Mucosa of stomach (tissue), 1 donor: Measurements from ENCODE around the gene ARCN1.

ENCODE experiments used
- H3K27me3 ChIP-seq: one replicate; pipeline ENCODE4 v1.7.0; 2013; ENCODE audit warnings: mild to moderate bottlenecking, low read length; ENCODE audit not compliant: control insufficient read depth, insufficient read depth
- H3K36me3 ChIP-seq: one replicate; pipeline ENCODE4 v1.7.0; 2013; ENCODE audit warnings: low read length; ENCODE audit not compliant: control insufficient read depth, insufficient read depth
- H3K4me1 ChIP-seq: one replicate; pipeline ENCODE4 v1.7.0; 2013; ENCODE audit warnings: mild to moderate bottlenecking, low read length; ENCODE audit not compliant: control insufficient read depth, insufficient read depth
- H3K4me3 ChIP-seq: one replicate; pipeline ENCODE4 v1.7.0; 2013; ENCODE audit warnings: low read length
- H3K9ac ChIP-seq: one replicate; pipeline ENCODE4 v1.7.0; 2013; ENCODE audit warnings: mild to moderate bottlenecking, low read length, moderate library complexity
- H3K9me3 ChIP-seq: one replicate; pipeline ENCODE4 v1.7.0; 2013; ENCODE audit warnings: mild to moderate bottlenecking, low read length, moderate library complexity; ENCODE audit not compliant: control insufficient read depth
- donor health status: Pancreatic carcinoma.

The ARCN1 gene

GRCh38 chr11:118629761-118630661 lies 57.8 kb downstream of the ARCN1 start:
- peaks cover 54% of the 10 kb centered on the region for H3K4me1 ChIP-seq
- peaks cover 11% of the 10 kb centered on the region for H3K36me3 ChIP-seq
- H3K9me3 ChIP-seq, result no peaks in the 10 kb centered on the region
- H3K9ac ChIP-seq, result peak overlapping the region; percentile 59
- no peaks in the 10 kb centered on the region for H3K27me3 ChIP-seq
- peak overlapping the region; percentile 23 for H3K4me3 ChIP-seq

- H3K27me3 ChIP-seq, result no peaks in the 10 kb centered on the region
- no peaks in the 10 kb centered on the region for H3K9me3 ChIP-seq
- H3K4me1 ChIP-seq, result peaks cover 54% of the 10 kb centered on the region
- H3K9ac ChIP-seq, result no peak overlapping the region
- no peak overlapping the region for H3K4me3 ChIP-seq
- peaks cover 11% of the 10 kb centered on the region for H3K36me3 ChIP-seq
These were observed 59.1 kb downstream of the ARCN1 start for GRCh38 chr11:118631142-118631909.

GRCh38 chr11:118632577-118633318 lies 60.5 kb downstream of the ARCN1 start:
- H3K9me3 ChIP-seq, result no peaks in the 10 kb centered on the region
- peaks cover 54% of the 10 kb centered on the region for H3K4me1 ChIP-seq
- H3K36me3 ChIP-seq, result peaks cover 11% of the 10 kb centered on the region
- H3K9ac ChIP-seq, result no peak overlapping the region
- no peaks in the 10 kb centered on the region for H3K27me3 ChIP-seq
- H3K4me3 ChIP-seq, result no peak overlapping the region

GRCh38 chr11:118633319-118633690 lies 61.1 kb downstream of the ARCN1 start:
- H3K9me3 ChIP-seq, result no peaks in the 10 kb centered on the region
- peaks cover 54% of the 10 kb centered on the region for H3K4me1 ChIP-seq
- H3K36me3 ChIP-seq, result peaks cover 11% of the 10 kb centered on the region
- H3K27me3 ChIP-seq, result no peaks in the 10 kb centered on the region
- H3K9ac ChIP-seq, result no peak overlapping the region
- H3K4me3 ChIP-seq, result no peak overlapping the region

- Histone ChIP-seq H3K9me3 (no peaks in the 10 kb centered on the region), H3K4me1 (peaks cover 51% of the 10 kb centered on the region), H3K4me3 (no peak overlapping the region), H3K36me3 (peaks cover 11% of the 10 kb centered on the region), H3K27me3 (no peaks in the 10 kb centered on the region), H3K9ac (peak overlapping the region; percentile 5)
These were observed 61.8 kb downstream of the ARCN1 start for GRCh38 chr11:118633979-118634378.

GRCh38 chr11:118634431-118635236 lies 62.4 kb downstream of the ARCN1 start:
- peaks cover 11% of the 10 kb centered on the region for H3K36me3 ChIP-seq
- H3K9me3 ChIP-seq, result no peaks in the 10 kb centered on the region
- H3K27me3 ChIP-seq, result no peaks in the 10 kb centered on the region
- H3K4me3 ChIP-seq, result no peak overlapping the region
- peaks cover 45% of the 10 kb centered on the region for H3K4me1 ChIP-seq
- H3K9ac ChIP-seq, result peak overlapping the region; percentile 5

GRCh38 chr11:118635237-118635591 lies 63.0 kb downstream of the ARCN1 start:
- H3K27me3 ChIP-seq, result no peaks in the 10 kb centered on the region
- H3K9me3 ChIP-seq, result no peaks in the 10 kb centered on the region
- H3K36me3 ChIP-seq, result peaks cover 11% of the 10 kb centered on the region
- no peak overlapping the region for H3K9ac ChIP-seq
- peaks cover 44% of the 10 kb centered on the region for H3K4me1 ChIP-seq
- H3K4me3 ChIP-seq, result no peak overlapping the region

GRCh38 chr11:118635642-118636041 lies 63.4 kb downstream of the ARCN1 start:
- no peak overlapping the region for H3K9ac ChIP-seq
- no peak overlapping the region for H3K4me3 ChIP-seq
- no peaks in the 10 kb centered on the region for H3K27me3 ChIP-seq
- H3K9me3 ChIP-seq, result no peaks in the 10 kb centered on the region
- peaks cover 41% of the 10 kb centered on the region for H3K4me1 ChIP-seq
- peaks cover 11% of the 10 kb centered on the region for H3K36me3 ChIP-seq

- H3K36me3 ChIP-seq, result peaks cover 9% of the 10 kb centered on the region
These were observed 64.5 kb downstream of the ARCN1 start for GRCh38 chr11:118636569-118637290.

GRCh38 chr11:118638726-118639125 lies 66.5 kb downstream of the ARCN1 start:
- Histone ChIP-seq H3K4me3 (no peak overlapping the region), H3K4me1 (peaks cover 38% of the 10 kb centered on the region), H3K27me3 (no peaks in the 10 kb centered on the region), H3K9me3 (no peaks in the 10 kb centered on the region), H3K9ac (no peak overlapping the region), H3K36me3 (peaks cover 7% of the 10 kb centered on the region)

More at GRCh38 chr11:118636569-118637290, 64.5 kb downstream of the ARCN1 start:
- H3K9me3 ChIP-seq, result no peaks in the 10 kb centered on the region
- peaks cover 41% of the 10 kb centered on the region for H3K4me1 ChIP-seq
- no peaks in the 10 kb centered on the region for H3K27me3 ChIP-seq
- H3K9ac ChIP-seq, result no peak overlapping the region
- H3K4me3 ChIP-seq, result no peak overlapping the region

GRCh38 chr11:118639899-118640298 lies 67.7 kb downstream of the ARCN1 start:
- Histone ChIP-seq H3K27me3 (no peaks in the 10 kb centered on the region), H3K36me3 (peaks cover 7% of the 10 kb centered on the region), H3K4me1 (peaks cover 27% of the 10 kb centered on the region), H3K9ac (no peak overlapping the region), H3K9me3 (no peaks in the 10 kb centered on the region), H3K4me3 (no peak overlapping the region)
